Measurements from ENCODE around the gene DMD. TPM values are rescaled to one million over a fixed set of nuclear protein-coding genes. Genes with fewer than 3 reads are reported as not detected.

Gene DMD
- total and polyA plus RNA-seq, 2 of the 13 experiments (the other 11 are each of a cell fraction or from before 2014, with no cell fraction given) = 17.6 to 25.9 TPM

GRCh38 chrX:32191316-32191715 lies 1020.0 kb downstream of the DMD start (continued):
- TF ChIP-seq, protein P1, sequence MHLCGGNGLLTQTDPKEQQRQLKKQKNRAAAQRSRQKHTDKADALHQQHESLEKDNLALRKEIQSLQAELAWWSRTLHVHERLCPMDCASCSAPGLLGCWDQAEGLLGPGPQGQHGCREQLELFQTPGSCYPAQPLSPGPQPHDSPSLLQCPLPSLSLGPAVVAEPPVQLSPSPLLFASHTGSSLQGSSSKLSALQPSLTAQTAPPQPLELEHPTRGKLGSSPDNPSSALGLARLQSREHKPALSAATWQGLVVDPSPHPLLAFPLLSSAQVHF (CRISPR knock-in tag; IDR thresholded peaks at IDR 0.05) = no peak

GRCh38 chrX:32185160-32185559 lies 1026.2 kb downstream of the DMD start:
- H3K4me3 ChIP-seq (replicated peaks in 1 of 3; ENCODE audit: insufficient read depth in 1 of 3, low read depth in 2 of 3, low read length in 3 of 3) = no peak overlapping the region
- no TSS peak for BruUV-seq (replicated peaks)
- CTCF ChIA-PET (ENCODE audit: low intra/inter-chr PET ratio, low total read pairs) = no interaction called here
- no peak overlapping the region for H3K4me2 ChIP-seq (ENCODE audit: low read depth, low read length)
- no peaks in the 10 kb centered on the region for H3K4me1 ChIP-seq (ENCODE audit: insufficient read depth, low read length)
- no peaks in the 10 kb centered on the region for H3K36me3 ChIP-seq (replicated peaks in 1 of 2; ENCODE audit: control insufficient read depth in 1 of 2, insufficient read depth in 2 of 2, low read length in 2 of 2)
- intact Hi-C loops (cut with micrococcal nuclease; ENCODE audit: unreplicated experiment) = no loop called here
- ATAC-seq (no peak), DNase-seq (ENCODE audit: low spot score) (no peak), FAIRE-seq (no peak)
- POLR2A ChIA-PET = no interaction called here
- no peak overlapping the region for H3K9ac ChIP-seq (ENCODE audit: insufficient read depth, low read depth, low read length)
- TF ChIP-seq, protein P2, sequence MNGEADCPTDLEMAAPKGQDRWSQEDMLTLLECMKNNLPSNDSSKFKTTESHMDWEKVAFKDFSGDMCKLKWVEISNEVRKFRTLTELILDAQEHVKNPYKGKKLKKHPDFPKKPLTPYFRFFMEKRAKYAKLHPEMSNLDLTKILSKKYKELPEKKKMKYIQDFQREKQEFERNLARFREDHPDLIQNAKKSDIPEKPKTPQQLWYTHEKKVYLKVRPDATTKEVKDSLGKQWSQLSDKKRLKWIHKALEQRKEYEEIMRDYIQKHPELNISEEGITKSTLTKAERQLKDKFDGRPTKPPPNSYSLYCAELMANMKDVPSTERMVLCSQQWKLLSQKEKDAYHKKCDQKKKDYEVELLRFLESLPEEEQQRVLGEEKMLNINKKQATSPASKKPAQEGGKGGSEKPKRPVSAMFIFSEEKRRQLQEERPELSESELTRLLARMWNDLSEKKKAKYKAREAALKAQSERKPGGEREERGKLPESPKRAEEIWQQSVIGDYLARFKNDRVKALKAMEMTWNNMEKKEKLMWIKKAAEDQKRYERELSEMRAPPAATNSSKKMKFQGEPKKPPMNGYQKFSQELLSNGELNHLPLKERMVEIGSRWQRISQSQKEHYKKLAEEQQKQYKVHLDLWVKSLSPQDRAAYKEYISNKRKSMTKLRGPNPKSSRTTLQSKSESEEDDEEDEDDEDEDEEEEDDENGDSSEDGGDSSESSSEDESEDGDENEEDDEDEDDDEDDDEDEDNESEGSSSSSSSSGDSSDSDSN (CRISPR knock-in tag; IDR thresholded peaks at IDR 0.05) = no peak
- in situ Hi-C loops (cut with HindIII; ENCODE audit: extremely low pct_ligation_motif_present, low pct_unique_long_range_greater_than_20kb) = no loop called here
- H3K79me2 ChIP-seq (ENCODE audit: insufficient read depth, low read length) = no peaks in the 10 kb centered on the region
- no peaks in the 10 kb centered on the region for H4K20me1 ChIP-seq (ENCODE audit: insufficient read depth, low read length)
- no peaks in the 10 kb centered on the region for H3K27me3 ChIP-seq (ENCODE audit: control insufficient read depth in 1 of 2, insufficient read depth in 2 of 2, low read length in 2 of 2)
- H3K9me3 ChIP-seq (ENCODE audit: low read length) = no peaks in the 10 kb centered on the region
- H2AFZ ChIP-seq (ENCODE audit: low read length) = no peak overlapping the region
- WGBS (ENCODE audit: low lambda C conversion rate) = 0% methylated on average over 2 of the region's 2 CpGs
- H3K27ac ChIP-seq (ENCODE audit: extremely low read length, insufficient read depth, low read length) = no peak overlapping the region

DNA sequence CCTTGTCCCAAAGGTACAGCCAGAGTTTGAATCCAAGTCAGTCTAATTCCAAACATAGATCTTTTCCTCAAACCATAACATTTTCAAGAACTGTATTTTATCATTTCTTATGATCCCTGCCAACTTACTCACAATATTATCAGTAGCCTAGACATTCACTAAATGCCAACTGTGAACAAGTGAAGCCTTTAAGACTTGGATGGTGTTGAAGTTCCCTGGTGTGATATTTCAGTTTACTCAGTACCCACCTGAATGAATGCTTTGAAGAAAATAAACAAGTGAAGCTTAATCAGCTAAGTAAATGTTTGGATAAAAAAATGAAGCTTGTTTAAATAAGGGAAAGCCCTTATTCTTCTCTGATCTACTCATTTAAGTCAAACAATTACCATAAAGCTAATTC lies 1028.3 kb downstream of the DMD start:
- no peak for DNase-seq (ENCODE audit: low spot score)
- no peaks in the 10 kb centered on the region for H3K9me3 ChIP-seq (ENCODE audit: low read length)
- no peak overlapping the region for H3K9ac ChIP-seq (ENCODE audit: insufficient read depth, low read depth, low read length)
- POLR2A ChIA-PET = no interaction called here
- no TSS peak for BruUV-seq (replicated peaks)
- FAIRE-seq = no peak
- H3K4me2 ChIP-seq (ENCODE audit: low read depth, low read length) = no peak overlapping the region
- H3K79me2 ChIP-seq (ENCODE audit: insufficient read depth, low read length) = no peaks in the 10 kb centered on the region
- H3K27ac ChIP-seq (ENCODE audit: extremely low read length, insufficient read depth, low read length) = no peak overlapping the region
- H3K27me3 ChIP-seq (ENCODE audit: control insufficient read depth in 1 of 2, insufficient read depth in 2 of 2, low read length in 2 of 2) = no peaks in the 10 kb centered on the region
- intact Hi-C loops (cut with micrococcal nuclease; ENCODE audit: unreplicated experiment) (no loop called here), in situ Hi-C loops (cut with HindIII; ENCODE audit: extremely low pct_ligation_motif_present, low pct_unique_long_range_greater_than_20kb) (no loop called here)
- no peaks in the 10 kb centered on the region for H4K20me1 ChIP-seq (ENCODE audit: insufficient read depth, low read length)
- ATAC-seq = no peak
- CTCF ChIA-PET (ENCODE audit: low intra/inter-chr PET ratio, low total read pairs) = no interaction called here
- H3K36me3 ChIP-seq (replicated peaks in 1 of 2; ENCODE audit: control insufficient read depth in 1 of 2, insufficient read depth in 2 of 2, low read length in 2 of 2) = no peaks in the 10 kb centered on the region
- H3K4me1 ChIP-seq (ENCODE audit: insufficient read depth, low read length) = no peaks in the 10 kb centered on the region
- no peak overlapping the region for H3K4me3 ChIP-seq (replicated peaks in 1 of 3; ENCODE audit: insufficient read depth in 1 of 3, low read depth in 2 of 3, low read length in 3 of 3)
- H2AFZ ChIP-seq (ENCODE audit: low read length) = no peak overlapping the region
- TF ChIP-seq TRIM22 (IDR thresholded peaks at IDR 0.05) (no peak), GATAD1 (CRISPR knock-in tag; IDR thresholded peaks at IDR 0.05) (no peak), ZNF562 (CRISPR knock-in tag; IDR thresholded peaks at IDR 0.05; ENCODE audit: borderline replicate concordance) (no peak), ARHGAP35 (CRISPR knock-in tag; IDR thresholded peaks at IDR 0.05; ENCODE audit: borderline replicate concordance) (no peak), ZNF570 (CRISPR knock-in tag; IDR thresholded peaks at IDR 0.05; ENCODE audit: borderline replicate concordance) (no peak), PTBP1 (IDR thresholded peaks at IDR 0.05; ENCODE audit: low read depth, low read length, poor library complexity, severe bottlenecking) (no peak), KMT2B (CRISPR knock-in tag; IDR thresholded peaks at IDR 0.05) (no peak), ZBTB21 (CRISPR knock-in tag; IDR thresholded peaks at IDR 0.05) (no peak), HDAC1 (CRISPR knock-in tag; IDR thresholded peaks at IDR 0.05) (no peak)

Data from HepG2 (cell line).